GM12878 (cell line): ENCODE data around the gene PKMYT1. TPM values are rescaled to one million over a fixed set of nuclear protein-coding genes. Genes with fewer than 3 reads are reported as not detected.
A peak's percentile ranks its signal among the peaks of the same experiment; 100 is the strongest.

Experiments used
- CHD2 ChIP-seq: IDR thresholded peaks from 2 replicates; pipeline ENCODE4 v1.6.1; 2011; ENCODE audit warnings: low read depth, low read length, improper control_type of control experiment, borderline replicate concordance
- GATAD2B ChIP-seq: fragments of 450-650 bp; conservative IDR thresholded peaks from 2 replicates; pipeline ENCODE4 v1.6.1; 2017; ENCODE audit warnings: low read depth, mild to moderate bottlenecking, moderate library complexity
- IKZF1 ChIP-seq: fragments of 450-650 bp; conservative IDR thresholded peaks from 2 replicates; pipeline ENCODE4 v1.6.1; 2017; ENCODE audit warnings: antibody characterized with exemption, mild to moderate bottlenecking
- IRF3 ChIP-seq: fragments of 450-650 bp; IDR thresholded peaks from 2 replicates; pipeline ENCODE4 v1.6.1; 2014; ENCODE audit warnings: mild to moderate bottlenecking
- LARP7 ChIP-seq: fragments of 450-650 bp; IDR thresholded peaks from 2 replicates; pipeline ENCODE4 v1.6.1; 2017; ENCODE audit warnings: mild to moderate bottlenecking
- POLR2AphosphoS2 ChIP-seq: IDR thresholded peaks from 2 replicates; pipeline ENCODE4 v1.6.1; 2011; ENCODE audit warnings: low read depth, mild to moderate bottlenecking, low read length, improper control_type of control experiment, moderate library complexity
- RAD21 ChIP-seq: IDR thresholded peaks from 2 replicates; pipeline ENCODE4 v1.6.1; 2011; ENCODE audit warnings: mild to moderate bottlenecking, low read depth, low read length, moderate library complexity; ENCODE audit not compliant: insufficient read depth
- RUNX3 ChIP-seq: IDR thresholded peaks from 2 replicates; pipeline ENCODE4 v1.6.1; 2012; ENCODE audit warnings: low read length, inconsistent platforms
- SIN3A ChIP-seq: IDR thresholded peaks from 2 replicates; pipeline ENCODE4 v1.6.1; 2012; ENCODE audit warnings: low read depth, low read length, improper control_type of control experiment
- STAT1 ChIP-seq: fragments of 450-650 bp; conservative IDR thresholded peaks from 2 replicates; pipeline ENCODE4 v1.6.1; 2014; ENCODE audit warnings: antibody characterized with exemption, mild to moderate bottlenecking
- TCF12 ChIP-seq: IDR thresholded peaks from 2 replicates; pipeline ENCODE4 v1.6.1; 2011; ENCODE audit warnings: low read depth, mild to moderate bottlenecking, low read length
- TCF3 ChIP-seq: IDR thresholded peaks from 2 replicates; pipeline ENCODE4 v1.6.1; 2012; ENCODE audit warnings: low read depth, mild to moderate bottlenecking, low read length, borderline replicate concordance; ENCODE audit not compliant: insufficient read depth
- polyA plus RNA-seq, 11 experiments: library from polyadenylated mRNA; depleted of rRNA in 4 of 11; unstranded in 6 of 11; stranded (reverse) in 5 of 11; fragments of >200 nt; fragmentation: Nextera tagmentation in 4 of 11; fragmentation: Illumina TruSeq in 1 of 11; extraction: Ambion mirVana in 4 of 11; extraction: Trizol in 1 of 11; gene quantifications; 1 replicate in 1 of 11; 2 replicates in 10 of 11; pipeline versions ENCODE4 v1.2.1 to v1.2.3, GENCODE V29; 2011 to 2016; ENCODE audit warnings: inconsistent platforms in 2 of 11, missing spikeins in 2 of 11, low read depth in 1 of 11
- total RNA-seq, 4 experiments: library from RNA; depleted of rRNA in 3 of 4; stranded (reverse); fragments of >200 nt in 3 of 4; fragmentation: Illumina TruSeq in 1 of 4; extraction: Trizol in 1 of 4; gene quantifications; 2 replicates each; pipeline versions ENCODE4 v1.2.1 to v1.2.3, GENCODE V29; 2013 to 2021
- TF ChIP-seq, protein P1 (sequence below): fragments of 450-650 bp; formaldehyde crosslinking; IDR thresholded peaks from 2 replicates; pipeline ENCODE4 v1.4.0; 2022; ENCODE audit warnings: mild to moderate bottlenecking, moderate library complexity
- TF ChIP-seq, protein P2 (sequence below): IDR thresholded peaks from 2 replicates; pipeline ENCODE4 v1.6.1; 2012; ENCODE audit warnings: improper control_type of control experiment, low read depth, low read length; ENCODE audit not compliant: insufficient replicate concordance
- TF ChIP-seq, protein P3 (sequence below): fragments of 450-650 bp; IDR thresholded peaks from 2 replicates; pipeline ENCODE4 v1.6.1; 2016; ENCODE audit warnings: mild to moderate bottlenecking, moderate library complexity, borderline replicate concordance

PKMYT1 gene
- total and polyA plus RNA-seq, 10 of the 15 experiments (the other 5 are each of a cell fraction or from before 2014, with no cell fraction given): 4.6 to 101 (median 29.9) TPM

DNA sequence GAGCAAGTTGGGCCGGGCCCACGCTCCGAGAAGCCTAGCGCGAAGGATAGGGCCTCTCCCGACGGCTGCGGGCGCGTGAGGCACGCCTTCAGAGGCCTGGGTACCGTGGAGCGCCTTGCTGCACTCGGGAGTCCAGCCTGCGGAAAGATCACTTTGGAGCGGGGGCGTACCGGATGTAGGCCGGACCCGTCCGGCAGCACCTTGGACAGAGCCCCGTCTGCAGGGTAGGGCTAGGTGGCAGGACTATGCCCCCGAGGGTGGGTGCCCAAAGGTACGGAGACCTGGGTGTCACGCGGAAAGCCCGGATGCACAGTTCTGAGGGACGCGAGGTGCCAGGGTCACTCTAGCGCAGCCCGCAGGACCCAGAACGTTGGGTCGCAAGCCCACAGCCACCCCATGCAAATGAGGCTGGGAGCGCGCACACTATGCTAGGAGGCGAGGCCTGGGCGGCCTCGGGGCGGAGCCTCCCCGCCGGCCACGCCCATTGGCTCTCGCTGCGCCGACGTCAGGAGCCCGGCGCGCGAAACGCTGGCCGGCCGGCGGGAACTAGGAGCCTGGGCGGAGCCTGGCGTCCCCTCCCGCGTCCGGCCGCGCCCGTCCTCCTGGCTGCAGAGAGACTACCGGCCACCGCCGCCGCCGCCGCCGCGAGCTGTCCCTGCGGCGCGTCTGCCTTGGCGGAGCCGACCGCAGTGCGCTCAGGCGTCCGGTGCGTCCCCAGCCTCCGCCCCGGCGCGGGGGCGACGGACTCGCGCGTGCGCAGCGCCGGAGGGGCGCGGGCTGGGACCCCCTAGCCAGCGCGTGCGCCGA lies 11.3 kb downstream of the PKMYT1 start, which contains the start of gene PAQR4 (continued):
- TF ChIP-seq TCF12 (0 out of 2 replicates have a peak, but pooled peaks have one; percentile 4), LARP7 (peak; percentile 39; the same call in 1 of the 2 replicates), RAD21 (no peak), STAT1 (no peak), GATAD2B (peak; percentile 60; the same call in 1 of the 2 replicates), IKZF1 (peak; percentile 64; the same call in 1 of the 2 replicates), RUNX3 (peak; percentile 33; the same call in 1 of the 2 replicates), POLR2AphosphoS2 (0 out of 2 replicates have a peak, but pooled peaks have one; percentile 44), SIN3A (peak; percentile 96), CHD2 (peak; percentile 9; the same call in 1 of the 2 replicates), IRF3 (no peak; the same call in 1 of the 2 replicates), TCF3 (no peak)
- TF ChIP-seq, protein P1, sequence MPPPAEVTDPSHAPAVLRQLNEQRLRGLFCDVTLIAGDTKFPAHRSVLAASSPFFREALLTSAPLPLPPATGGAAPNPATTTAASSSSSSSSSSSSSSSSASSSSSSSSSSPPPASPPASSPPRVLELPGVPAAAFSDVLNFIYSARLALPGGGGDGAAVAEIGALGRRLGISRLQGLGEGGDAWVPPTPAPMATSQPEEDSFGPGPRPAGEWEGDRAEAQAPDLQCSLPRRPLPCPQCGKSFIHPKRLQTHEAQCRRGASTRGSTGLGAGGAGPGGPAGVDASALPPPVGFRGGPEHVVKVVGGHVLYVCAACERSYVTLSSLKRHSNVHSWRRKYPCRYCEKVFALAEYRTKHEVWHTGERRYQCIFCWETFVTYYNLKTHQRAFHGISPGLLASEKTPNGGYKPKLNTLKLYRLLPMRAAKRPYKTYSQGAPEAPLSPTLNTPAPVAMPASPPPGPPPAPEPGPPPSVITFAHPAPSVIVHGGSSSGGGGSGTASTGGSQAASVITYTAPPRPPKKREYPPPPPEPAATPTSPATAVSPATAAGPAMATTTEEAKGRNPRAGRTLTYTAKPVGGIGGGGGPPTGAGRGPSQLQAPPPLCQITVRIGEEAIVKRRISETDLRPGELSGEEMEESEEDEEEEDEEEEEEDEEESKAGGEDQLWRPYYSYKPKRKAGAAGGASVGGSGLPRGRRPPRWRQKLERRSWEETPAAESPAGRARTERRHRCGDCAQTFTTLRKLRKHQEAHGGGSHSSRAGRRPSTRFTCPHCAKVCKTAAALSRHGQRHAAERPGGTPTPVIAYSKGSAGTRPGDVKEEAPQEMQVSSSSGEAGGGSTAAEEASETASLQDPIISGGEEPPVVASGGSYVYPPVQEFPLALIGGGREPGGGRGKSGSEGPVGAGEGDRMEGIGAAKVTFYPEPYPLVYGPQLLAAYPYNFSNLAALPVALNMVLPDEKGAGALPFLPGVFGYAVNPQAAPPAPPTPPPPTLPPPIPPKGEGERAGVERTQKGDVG: no peak
- TF ChIP-seq, protein P2, sequence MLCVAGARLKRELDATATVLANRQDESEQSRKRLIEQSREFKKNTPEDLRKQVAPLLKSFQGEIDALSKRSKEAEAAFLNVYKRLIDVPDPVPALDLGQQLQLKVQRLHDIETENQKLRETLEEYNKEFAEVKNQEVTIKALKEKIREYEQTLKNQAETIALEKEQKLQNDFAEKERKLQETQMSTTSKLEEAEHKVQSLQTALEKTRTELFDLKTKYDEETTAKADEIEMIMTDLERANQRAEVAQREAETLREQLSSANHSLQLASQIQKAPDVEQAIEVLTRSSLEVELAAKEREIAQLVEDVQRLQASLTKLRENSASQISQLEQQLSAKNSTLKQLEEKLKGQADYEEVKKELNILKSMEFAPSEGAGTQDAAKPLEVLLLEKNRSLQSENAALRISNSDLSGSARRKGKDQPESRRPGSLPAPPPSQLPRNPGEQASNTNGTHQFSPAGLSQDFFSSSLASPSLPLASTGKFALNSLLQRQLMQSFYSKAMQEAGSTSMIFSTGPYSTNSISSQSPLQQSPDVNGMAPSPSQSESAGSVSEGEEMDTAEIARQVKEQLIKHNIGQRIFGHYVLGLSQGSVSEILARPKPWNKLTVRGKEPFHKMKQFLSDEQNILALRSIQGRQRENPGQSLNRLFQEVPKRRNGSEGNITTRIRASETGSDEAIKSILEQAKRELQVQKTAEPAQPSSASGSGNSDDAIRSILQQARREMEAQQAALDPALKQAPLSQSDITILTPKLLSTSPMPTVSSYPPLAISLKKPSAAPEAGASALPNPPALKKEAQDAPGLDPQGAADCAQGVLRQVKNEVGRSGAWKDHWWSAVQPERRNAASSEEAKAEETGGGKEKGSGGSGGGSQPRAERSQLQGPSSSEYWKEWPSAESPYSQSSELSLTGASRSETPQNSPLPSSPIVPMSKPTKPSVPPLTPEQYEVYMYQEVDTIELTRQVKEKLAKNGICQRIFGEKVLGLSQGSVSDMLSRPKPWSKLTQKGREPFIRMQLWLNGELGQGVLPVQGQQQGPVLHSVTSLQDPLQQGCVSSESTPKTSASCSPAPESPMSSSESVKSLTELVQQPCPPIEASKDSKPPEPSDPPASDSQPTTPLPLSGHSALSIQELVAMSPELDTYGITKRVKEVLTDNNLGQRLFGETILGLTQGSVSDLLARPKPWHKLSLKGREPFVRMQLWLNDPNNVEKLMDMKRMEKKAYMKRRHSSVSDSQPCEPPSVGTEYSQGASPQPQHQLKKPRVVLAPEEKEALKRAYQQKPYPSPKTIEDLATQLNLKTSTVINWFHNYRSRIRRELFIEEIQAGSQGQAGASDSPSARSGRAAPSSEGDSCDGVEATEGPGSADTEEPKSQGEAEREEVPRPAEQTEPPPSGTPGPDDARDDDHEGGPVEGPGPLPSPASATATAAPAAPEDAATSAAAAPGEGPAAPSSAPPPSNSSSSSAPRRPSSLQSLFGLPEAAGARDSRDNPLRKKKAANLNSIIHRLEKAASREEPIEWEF: no peak
- TF ChIP-seq, protein P3, sequence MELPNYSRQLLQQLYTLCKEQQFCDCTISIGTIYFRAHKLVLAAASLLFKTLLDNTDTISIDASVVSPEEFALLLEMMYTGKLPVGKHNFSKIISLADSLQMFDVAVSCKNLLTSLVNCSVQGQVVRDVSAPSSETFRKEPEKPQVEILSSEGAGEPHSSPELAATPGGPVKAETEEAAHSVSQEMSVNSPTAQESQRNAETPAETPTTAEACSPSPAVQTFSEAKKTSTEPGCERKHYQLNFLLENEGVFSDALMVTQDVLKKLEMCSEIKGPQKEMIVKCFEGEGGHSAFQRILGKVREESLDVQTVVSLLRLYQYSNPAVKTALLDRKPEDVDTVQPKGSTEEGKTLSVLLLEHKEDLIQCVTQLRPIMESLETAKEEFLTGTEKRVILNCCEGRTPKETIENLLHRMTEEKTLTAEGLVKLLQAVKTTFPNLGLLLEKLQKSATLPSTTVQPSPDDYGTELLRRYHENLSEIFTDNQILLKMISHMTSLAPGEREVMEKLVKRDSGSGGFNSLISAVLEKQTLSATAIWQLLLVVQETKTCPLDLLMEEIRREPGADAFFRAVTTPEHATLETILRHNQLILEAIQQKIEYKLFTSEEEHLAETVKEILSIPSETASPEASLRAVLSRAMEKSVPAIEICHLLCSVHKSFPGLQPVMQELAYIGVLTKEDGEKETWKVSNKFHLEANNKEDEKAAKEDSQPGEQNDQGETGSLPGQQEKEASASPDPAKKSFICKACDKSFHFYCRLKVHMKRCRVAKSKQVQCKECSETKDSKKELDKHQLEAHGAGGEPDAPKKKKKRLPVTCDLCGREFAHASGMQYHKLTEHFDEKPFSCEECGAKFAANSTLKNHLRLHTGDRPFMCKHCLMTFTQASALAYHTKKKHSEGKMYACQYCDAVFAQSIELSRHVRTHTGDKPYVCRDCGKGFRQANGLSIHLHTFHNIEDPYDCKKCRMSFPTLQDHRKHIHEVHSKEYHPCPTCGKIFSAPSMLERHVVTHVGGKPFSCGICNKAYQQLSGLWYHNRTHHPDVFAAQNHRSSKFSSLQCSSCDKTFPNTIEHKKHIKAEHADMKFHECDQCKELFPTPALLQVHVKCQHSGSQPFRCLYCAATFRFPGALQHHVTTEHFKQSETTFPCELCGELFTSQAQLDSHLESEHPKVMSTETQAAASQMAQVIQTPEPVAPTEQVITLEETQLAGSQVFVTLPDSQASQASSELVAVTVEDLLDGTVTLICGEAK: peak; percentile 79
